ENCODE results near the gene POLR3G. TPM values are rescaled to one million over a fixed set of nuclear protein-coding genes. Genes with fewer than 3 reads are reported as not detected.

Gene POLR3G
- total and polyA plus RNA-seq, 7 donors: 0.46 to 5.8 (median 1.8) TPM

GRCh38 chr5:90545511-90545910 lies 70.8 kb downstream of the POLR3G start:
- WGBS, 2 donors: 85 to 87% methylated on average over 2 of the region's 2 CpGs
- peaks cover 0 to 5% (median 0%) of the 10 kb centered on the region in 3 donors for H3K27me3 ChIP-seq
- TF ChIP-seq POLR2AphosphoS5 (IDR thresholded peaks at IDR 0.05): no peak
- TF ChIP-seq POLR2A (IDR thresholded peaks at IDR 0.05): no peak
- TF ChIP-seq CTCF (IDR thresholded peaks at IDR 0.05): no peak
- no peak for TF ChIP-seq EP300 (IDR thresholded peaks at IDR 0.05)
- intact Hi-C loops (cut with DNase I): no loop called here
- no peak overlapping the region for H3K4me3 ChIP-seq
- no peaks in the 10 kb centered on the region for H3K36me3 ChIP-seq
- H3K27ac ChIP-seq: no peak overlapping the region
- H3K4me1 ChIP-seq: no peaks in the 10 kb centered on the region
- DNase-seq: no peak
- no peaks in the 10 kb centered on the region for H3K9me3 ChIP-seq

- peaks cover 0 to 5% (median 0%) of the 10 kb centered on the region in 3 donors for H3K27me3 ChIP-seq
- DNase-seq: no peak
- 90 to 95% methylated on average over 4 of the region's 4 CpGs for WGBS, 2 donors
- no peaks in the 10 kb centered on the region for H3K36me3 ChIP-seq
- H3K4me3 ChIP-seq: no peak overlapping the region
- TF ChIP-seq EP300 (IDR thresholded peaks at IDR 0.05) (no peak), POLR2AphosphoS5 (IDR thresholded peaks at IDR 0.05) (no peak), CTCF (IDR thresholded peaks at IDR 0.05) (no peak)
- no peak overlapping the region for H3K27ac ChIP-seq
- intact Hi-C loops (cut with DNase I): no loop called here
- no peaks in the 10 kb centered on the region for H3K4me1 ChIP-seq
- H3K9me3 ChIP-seq: no peaks in the 10 kb centered on the region
These were observed 71.7 kb downstream of the POLR3G start for GRCh38 chr5:90546216-90546837.

GRCh38 chr5:90547072-90547536 lies 72.4 kb downstream of the POLR3G start:
- Histone ChIP-seq H3K4me1 (no peaks in the 10 kb centered on the region), H3K27ac (no peak overlapping the region), H3K4me3 (no peak overlapping the region), H3K27me3 (peaks cover 0 to 5% (median 0%) of the 10 kb centered on the region in 3 donors), H3K9me3 (no peaks in the 10 kb centered on the region), H3K36me3 (no peaks in the 10 kb centered on the region)
- DNase-seq: no peak
- intact Hi-C loops (cut with DNase I): no loop called here
- WGBS, 2 donors: 73 to 87% methylated on average over 1 of the region's 1 CpG
- no peak for TF ChIP-seq EP300 (IDR thresholded peaks at IDR 0.05)
- no peak for TF ChIP-seq CTCF (IDR thresholded peaks at IDR 0.05)
- TF ChIP-seq POLR2AphosphoS5 (IDR thresholded peaks at IDR 0.05): no peak
- TF ChIP-seq POLR2A (IDR thresholded peaks at IDR 0.05): no peak

GRCh38 chr5:90548069-90548593 lies 73.5 kb downstream of the POLR3G start:
- Histone ChIP-seq H3K36me3 (no peaks in the 10 kb centered on the region), H3K9me3 (no peaks in the 10 kb centered on the region), H3K27ac (no peak overlapping the region), H3K27me3 (peaks cover 0 to 5% (median 0%) of the 10 kb centered on the region in 3 donors), H3K4me1 (no peaks in the 10 kb centered on the region), H3K4me3 (no peak overlapping the region)
- DNase-seq: no peak
- TF ChIP-seq EP300 (IDR thresholded peaks at IDR 0.05) (no peak), POLR2A (IDR thresholded peaks at IDR 0.05) (no peak), POLR2AphosphoS5 (IDR thresholded peaks at IDR 0.05) (no peak), CTCF (IDR thresholded peaks at IDR 0.05) (no peak)
- WGBS, 2 donors: 8 to 52% methylated on average over 5 of the region's 5 CpGs
- intact Hi-C loops (cut with DNase I): no loop called here
